Activated B cell treated with CpG ODN at 0.5 μM for 24 hours (primary cell): ENCODE data around the gene BHLHA9. TPM values are rescaled to one million over a fixed set of nuclear protein-coding genes. Genes with fewer than 3 reads are reported as not detected.

Experiments
- ATAC-seq: fragments of 200-7000 bp; cut with Tn5 transposase; one replicate; pipeline ENCODE4 v1.10.0; 2021; ENCODE audit warnings: low read depth, mild to moderate bottlenecking, moderate library complexity
- CTCF ChIA-PET: fragments of 350-600 bp; sonication (Branson Sonifier 250); formaldehyde crosslinking; loops from one replicate; lab custom pipeline; 2021; ENCODE audit warnings: antibody characterized with exemption; lab: Charles Lee
- POLR2A ChIA-PET: fragments of 350-600 bp; sonication (Branson Sonifier 250); formaldehyde crosslinking; loops from one replicate; lab custom pipeline; 2021; ENCODE audit warnings: antibody characterized with exemption; lab: Charles Lee
- DNase-seq: peaks from one replicate; pipeline ENCODE4 v3.0.0; 2022
- H3K27ac Mint-ChIP-seq: one replicate; pipeline ENCODE4 v1.8.0; 2020; ENCODE audit warnings: mixed read lengths
- H3K27me3 Mint-ChIP-seq: one replicate; pipeline ENCODE4 v1.8.0; 2021; ENCODE audit warnings: mixed read lengths
- H3K36me3 Mint-ChIP-seq: one replicate; pipeline ENCODE4 v1.8.0; 2021; ENCODE audit warnings: low read depth, mixed read lengths
- H3K4me1 Mint-ChIP-seq: one replicate; pipeline ENCODE4 v1.8.0; 2021; ENCODE audit warnings: mixed read lengths
- H3K4me3 Mint-ChIP-seq: one replicate; pipeline ENCODE4 v1.8.0; 2020; ENCODE audit warnings: mild to moderate bottlenecking, mixed read lengths
- H3K9me3 Mint-ChIP-seq: one replicate; pipeline ENCODE4 v1.8.0; 2020; ENCODE audit warnings: mixed read lengths
- intact Hi-C: fragments of 100-400 bp; cut with micrococcal nuclease; formaldehyde crosslinking; loops from one replicate; pipeline ENCODE4 v1.15.1; 2024
- total RNA-seq: library from RNA; stranded (reverse); gene quantifications from 2 replicates; pipeline ENCODE4 v1.2.3, GENCODE V29; 2022
- TF ChIP-seq, protein P1 (sequence below): fragments of 200-600 bp; IDR thresholded peaks from one replicate; pipeline ENCODE4 v1.8.0; 2022; ENCODE audit warnings: antibody characterized with exemption, mild to moderate bottlenecking

BHLHA9 gene
- not detected in 2 replicates for total RNA-seq

DNA sequence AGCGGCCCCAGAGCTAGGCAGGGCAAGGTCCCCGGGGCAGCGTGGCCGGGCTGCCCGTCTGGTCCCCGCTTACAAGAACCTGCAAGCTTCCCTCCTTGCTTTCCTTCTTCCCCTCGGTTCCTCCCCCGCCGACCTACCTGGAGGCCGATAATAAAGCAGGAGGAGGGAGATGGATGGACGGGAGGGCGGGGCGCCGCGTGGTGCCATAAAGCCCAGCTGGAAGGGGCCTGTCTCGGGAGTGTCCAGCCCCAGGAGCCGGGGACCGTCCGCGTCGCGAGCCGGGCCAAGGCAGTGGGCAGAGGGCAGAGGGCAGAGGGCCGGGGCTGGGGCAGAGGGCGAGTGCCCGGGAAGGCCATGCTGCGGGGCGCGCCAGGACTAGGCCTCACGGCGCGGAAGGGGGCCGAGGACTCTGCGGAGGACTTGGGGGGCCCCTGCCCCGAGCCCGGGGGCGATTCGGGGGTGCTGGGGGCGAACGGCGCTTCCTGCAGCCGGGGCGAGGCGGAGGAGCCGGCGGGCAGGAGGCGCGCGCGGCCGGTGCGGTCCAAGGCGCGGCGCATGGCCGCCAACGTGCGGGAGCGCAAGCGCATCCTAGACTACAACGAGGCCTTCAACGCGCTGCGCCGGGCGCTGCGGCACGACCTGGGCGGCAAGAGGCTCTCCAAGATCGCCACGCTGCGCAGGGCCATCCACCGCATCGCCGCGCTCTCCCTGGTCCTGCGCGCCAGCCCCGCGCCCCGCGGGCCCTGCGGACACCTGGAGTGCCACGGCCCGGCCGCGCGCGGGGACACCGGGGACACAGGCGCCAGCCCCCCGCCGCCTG lies at the start of gene BHLHA9:
Gene BHLHA9 (plus strand): TSS at position 235 of the 820 bp plus-strand sequence. CDS start 120 bp downstream, at position 355.
- Mint-ChIP-seq H3K9me3 (no peaks in the 10 kb centered on the region), H3K4me1 (peaks cover 20% of the 10 kb centered on the region), H3K27ac (no peak within 1 kb of the TSS), H3K4me3 (peak within 1 kb of the TSS; percentile 91), H3K36me3 (no peaks in the 10 kb centered on the region), H3K27me3 (no peaks in the 10 kb centered on the region)
- intact Hi-C loops, result no loop called here
- POLR2A ChIA-PET, result interaction anchor here (0.7 kb wide), 1 partner anchor 72 kb away, joined by 5 read pairs; no protein-coding TSS in a partner anchor
- CTCF ChIA-PET, result interaction anchor here (0.8 to 1.0 kb wide), 2 partner anchors 62 to 360 kb away, joined by 3 read pairs; no protein-coding TSS in a partner anchor
- DNase-seq (no peak), ATAC-seq (no peak)
- TF ChIP-seq, protein P1, sequence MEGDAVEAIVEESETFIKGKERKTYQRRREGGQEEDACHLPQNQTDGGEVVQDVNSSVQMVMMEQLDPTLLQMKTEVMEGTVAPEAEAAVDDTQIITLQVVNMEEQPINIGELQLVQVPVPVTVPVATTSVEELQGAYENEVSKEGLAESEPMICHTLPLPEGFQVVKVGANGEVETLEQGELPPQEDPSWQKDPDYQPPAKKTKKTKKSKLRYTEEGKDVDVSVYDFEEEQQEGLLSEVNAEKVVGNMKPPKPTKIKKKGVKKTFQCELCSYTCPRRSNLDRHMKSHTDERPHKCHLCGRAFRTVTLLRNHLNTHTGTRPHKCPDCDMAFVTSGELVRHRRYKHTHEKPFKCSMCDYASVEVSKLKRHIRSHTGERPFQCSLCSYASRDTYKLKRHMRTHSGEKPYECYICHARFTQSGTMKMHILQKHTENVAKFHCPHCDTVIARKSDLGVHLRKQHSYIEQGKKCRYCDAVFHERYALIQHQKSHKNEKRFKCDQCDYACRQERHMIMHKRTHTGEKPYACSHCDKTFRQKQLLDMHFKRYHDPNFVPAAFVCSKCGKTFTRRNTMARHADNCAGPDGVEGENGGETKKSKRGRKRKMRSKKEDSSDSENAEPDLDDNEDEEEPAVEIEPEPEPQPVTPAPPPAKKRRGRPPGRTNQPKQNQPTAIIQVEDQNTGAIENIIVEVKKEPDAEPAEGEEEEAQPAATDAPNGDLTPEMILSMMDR, result no peak

DNA sequence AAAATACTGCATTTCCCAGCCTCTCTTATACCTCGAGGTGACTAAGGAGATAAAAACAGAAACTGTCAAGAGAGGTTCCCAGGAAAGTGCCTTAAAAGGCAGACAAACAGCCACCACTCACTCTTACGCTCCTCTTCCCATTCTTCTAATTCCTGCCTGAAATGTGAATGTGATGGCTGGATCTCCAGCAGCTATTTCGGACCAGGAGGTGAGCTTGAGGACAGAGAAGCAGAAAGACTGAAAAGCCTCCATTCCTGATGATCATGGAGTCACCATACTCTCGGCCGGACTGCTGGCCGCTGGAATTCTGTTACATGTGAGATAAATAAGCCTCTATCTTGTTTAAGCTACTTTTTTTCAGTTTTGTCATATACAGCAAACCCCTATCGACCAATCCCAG lies 49.0 kb upstream of the BHLHA9 start:
- intact Hi-C loops, result no loop called here
- DNase-seq, result no peak
- H3K27me3 Mint-ChIP-seq, result no peaks in the 10 kb centered on the region
- TF ChIP-seq, protein P1, result no peak
- no peak overlapping the region for H3K4me3 Mint-ChIP-seq
- no peak for ATAC-seq
- POLR2A ChIA-PET, result no interaction called here
- peaks cover 44% of the 10 kb centered on the region for H3K4me1 Mint-ChIP-seq
- no peak overlapping the region for H3K27ac Mint-ChIP-seq
- H3K9me3 Mint-ChIP-seq, result no peaks in the 10 kb centered on the region
- peaks cover 28% of the 10 kb centered on the region for H3K36me3 Mint-ChIP-seq
- CTCF ChIA-PET, result no interaction called here

DNA sequence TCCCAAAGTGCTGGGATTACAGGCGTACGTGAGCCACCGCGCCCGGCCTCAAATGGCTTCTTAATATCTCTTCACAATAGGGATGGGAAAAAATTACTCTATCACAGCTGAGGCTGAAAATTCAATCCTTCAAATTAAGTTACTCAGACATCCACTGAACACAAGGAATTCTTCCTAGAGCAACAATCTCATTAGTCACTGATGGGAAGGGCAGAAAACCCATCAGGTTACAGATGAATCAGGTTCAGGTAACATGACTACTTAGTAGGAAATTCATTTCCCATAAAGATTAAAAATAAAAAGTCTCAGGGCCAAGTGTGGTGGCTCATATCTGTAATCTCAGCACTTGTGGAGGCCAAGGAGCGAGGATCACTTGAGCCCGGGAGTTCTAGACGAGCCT lies 47.9 kb upstream of the BHLHA9 start:
- TF ChIP-seq, protein P1, result no peak
- ChIA-PET CTCF (interaction anchor here (0.6 kb wide), 1 partner anchor 108 kb away, joined by 4 read pairs; no protein-coding TSS in a partner anchor), POLR2A (no interaction called here)
- Mint-ChIP-seq H3K27ac (no peak overlapping the region), H3K9me3 (no peaks in the 10 kb centered on the region), H3K36me3 (peaks cover 40% of the 10 kb centered on the region), H3K4me3 (no peak overlapping the region), H3K4me1 (peaks cover 44% of the 10 kb centered on the region), H3K27me3 (no peaks in the 10 kb centered on the region)
- no peak for DNase-seq
- no peak for ATAC-seq
- intact Hi-C loops, result no loop called here

DNA sequence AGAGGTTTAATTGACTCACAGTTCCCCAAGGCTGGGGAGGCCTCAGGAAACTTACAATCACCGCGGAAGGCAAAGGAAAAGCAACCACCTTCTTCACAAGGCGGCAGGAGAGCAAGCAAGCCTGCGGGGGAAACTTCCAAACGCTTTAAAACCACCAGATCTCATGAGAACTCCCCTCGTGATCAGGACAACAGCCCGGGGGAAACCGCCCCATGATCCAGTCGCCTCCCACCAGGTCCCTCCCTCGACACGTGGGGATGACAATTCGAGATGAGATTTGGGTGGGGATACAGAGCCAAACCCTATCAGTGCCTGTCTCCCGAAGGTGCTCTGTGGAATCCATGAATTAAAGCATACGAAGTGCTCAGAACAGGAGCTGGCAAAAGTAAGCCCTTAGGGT lies 46.6 kb upstream of the BHLHA9 start:
- intact Hi-C loops, result no loop called here
- Mint-ChIP-seq H3K9me3 (no peaks in the 10 kb centered on the region), H3K4me1 (peaks cover 45% of the 10 kb centered on the region), H3K4me3 (no peak overlapping the region), H3K27ac (no peak overlapping the region), H3K36me3 (peaks cover 47% of the 10 kb centered on the region), H3K27me3 (no peaks in the 10 kb centered on the region)
- TF ChIP-seq, protein P1, result no peak
- ATAC-seq, result no peak
- DNase-seq, result no peak
- ChIA-PET POLR2A (no interaction called here), CTCF (no interaction called here)

DNA sequence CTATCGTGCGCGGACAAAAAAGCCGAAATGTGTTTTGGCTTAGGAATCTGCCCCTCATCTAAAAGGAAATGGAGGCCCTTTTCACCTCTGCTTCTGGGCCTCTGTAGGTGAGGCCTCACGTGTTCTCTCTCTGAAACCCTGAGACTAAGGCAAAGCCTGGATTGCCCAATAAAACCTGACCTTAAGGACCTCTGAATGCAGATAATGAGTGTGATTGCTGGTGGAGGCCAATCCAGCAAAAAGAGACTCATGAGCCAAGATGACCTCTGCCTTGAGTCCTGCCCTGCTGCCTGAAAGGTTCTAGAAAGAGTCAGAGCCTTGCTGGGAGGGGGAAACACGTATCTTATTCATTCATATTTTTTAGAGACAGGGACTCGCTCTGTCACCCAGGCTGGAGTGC lies 45.9 kb upstream of the BHLHA9 start:
- Mint-ChIP-seq H3K9me3 (no peaks in the 10 kb centered on the region), H3K4me1 (peaks cover 38% of the 10 kb centered on the region), H3K36me3 (peaks cover 47% of the 10 kb centered on the region), H3K4me3 (no peak overlapping the region), H3K27ac (no peak overlapping the region), H3K27me3 (no peaks in the 10 kb centered on the region)
- ATAC-seq, result no peak
- CTCF ChIA-PET, result no interaction called here
- intact Hi-C loops, result no loop called here
- TF ChIP-seq, protein P1, result no peak
- POLR2A ChIA-PET, result interaction anchor here (0.9 kb wide), 1 partner anchor 8 kb away, joined by 5 read pairs; no protein-coding TSS in a partner anchor
- no peak for DNase-seq
